IMR-90 (cell line): ENCODE measurements around the gene CBX8. TPM values are rescaled to one million over a fixed set of nuclear protein-coding genes. Genes with fewer than 3 reads are reported as not detected.

Source experiments
- ATAC-seq: fragments of 200-7000 bp; cut with Tn5 transposase; 2 replicates; pipeline ENCODE4 v1.9.1; 2020; ENCODE audit warnings: low read depth, mild to moderate bottlenecking, moderate library complexity
- BruUV-seq: library from RNA; stranded (reverse); fragments of 400-500 nt; replicated peaks from 2 replicates; lab custom pipeline; 2021; lab: Mats Ljungman, UMichigan
- CTCF ChIA-PET: fragments of 300-600 bp; formaldehyde crosslinking; extraction: SDS; loops from one replicate; lab custom pipeline; 2021; ENCODE audit warnings: antibody characterized with exemption; lab: Yijun Ruan, JAX
- POLR2A ChIA-PET: fragments of 300-600 bp; sonication (Branson Sonifier 250); formaldehyde crosslinking; loops from one replicate; lab custom pipeline; 2022; ENCODE audit warnings: antibody characterized with exemption; ENCODE audit not compliant: unreplicated experiment; lab: Charles Lee
- DNase-seq: peaks from one replicate; pipeline ENCODE4 v3.0.0; 2013
- H2AFZ ChIP-seq: replicated peaks from 2 replicates; pipeline ENCODE3; 2013; ENCODE audit warnings: low read length, mild to moderate bottlenecking; ENCODE audit not compliant: poor library complexity
- H2AK5ac ChIP-seq: 2 replicates; pipeline ENCODE4 v1.6.1; 2013; ENCODE audit warnings: low read depth, low read length, inconsistent platforms
- H2AK9ac ChIP-seq: replicated peaks from 2 replicates; pipeline ENCODE3; 2013; ENCODE audit warnings: mild to moderate bottlenecking, low read depth, low read length, moderate library complexity; ENCODE audit not compliant: poor library complexity
- H2BK120ac ChIP-seq: 2 replicates; pipeline ENCODE4 v1.6.1; 2013; ENCODE audit warnings: low read depth, low read length, inconsistent platforms
- H2BK15ac ChIP-seq: 3 replicates; pipeline ENCODE4 v1.6.1; 2013; ENCODE audit warnings: low read depth, low read length, inconsistent platforms
- H2BK20ac ChIP-seq: 2 replicates; pipeline ENCODE4 v1.6.1; 2013; ENCODE audit warnings: low read depth, mild to moderate bottlenecking, inconsistent platforms, low read length, moderate library complexity
- H2BK5ac ChIP-seq: 2 replicates; pipeline ENCODE4 v1.6.1; 2013; ENCODE audit warnings: mild to moderate bottlenecking, low read depth, low read length, inconsistent platforms; ENCODE audit not compliant: poor library complexity, severe bottlenecking
- H3K14ac ChIP-seq: replicated peaks from 2 replicates; pipeline ENCODE4 v1.6.1; 2013; ENCODE audit warnings: low read depth, low read length, inconsistent platforms
- H3K18ac ChIP-seq: 2 replicates; pipeline ENCODE4 v1.6.1; 2013; ENCODE audit warnings: low read depth, low read length, control low read depth
- H3K23ac ChIP-seq: 2 replicates; pipeline ENCODE4 v1.6.1; 2013; ENCODE audit warnings: low read depth, low read length, inconsistent platforms
- H3K27ac ChIP-seq: 2 replicates; pipeline ENCODE4 v1.5.1; 2013; ENCODE audit warnings: mild to moderate bottlenecking, control low read depth, low read length; ENCODE audit not compliant: insufficient read depth
- H3K27me3 ChIP-seq: 2 replicates; pipeline ENCODE4 v1.6.1; 2013; ENCODE audit warnings: low read length; ENCODE audit not compliant: control insufficient read depth, insufficient read depth
- H3K36me3 ChIP-seq: 2 replicates; pipeline ENCODE4 v1.6.1; 2013; ENCODE audit warnings: low read length, mixed read lengths; ENCODE audit not compliant: control insufficient read depth, insufficient read depth
- H3K4ac ChIP-seq: 2 replicates; pipeline ENCODE4 v1.6.1; 2013; ENCODE audit warnings: low read depth, low read length, inconsistent platforms
- H3K4me1 ChIP-seq: 2 replicates; pipeline ENCODE4 v1.6.1; 2013; ENCODE audit warnings: low read length, mixed read lengths; ENCODE audit not compliant: control insufficient read depth, insufficient read depth
- H3K4me2 ChIP-seq: 2 replicates; pipeline ENCODE4 v1.6.1; 2013; ENCODE audit warnings: low read depth, mild to moderate bottlenecking, control low read depth, low read length, moderate library complexity
- H3K4me3 ChIP-seq: 2 replicates; pipeline ENCODE4 v1.5.1; 2013; ENCODE audit warnings: low read depth, mild to moderate bottlenecking, control low read depth, low read length, moderate library complexity; ENCODE audit not compliant: insufficient read depth
- H3K56ac ChIP-seq: 2 replicates; pipeline ENCODE4 v1.6.1; 2013; ENCODE audit warnings: low read length, inconsistent platforms; ENCODE audit not compliant: insufficient read depth; ENCODE audit errors: extremely low read depth
- H3K79me1 ChIP-seq, 2 experiments: 2 replicates each; pipeline ENCODE4 v1.6.1; 2013; ENCODE audit warnings: low read length in 2 of 2, inconsistent platforms in 1 of 2, low read depth in 1 of 2
- H3K9ac ChIP-seq: 2 replicates; pipeline ENCODE4 v1.6.1; 2013; ENCODE audit warnings: low read depth, low read length, control low read depth
- H3K9me1 ChIP-seq: 2 replicates; pipeline ENCODE4 v1.6.1; 2013; ENCODE audit warnings: low read length, inconsistent platforms; ENCODE audit not compliant: insufficient read depth
- H3K9me3 ChIP-seq: 2 replicates; pipeline ENCODE4 v1.6.1; 2013; ENCODE audit warnings: low read length; ENCODE audit not compliant: control insufficient read depth, insufficient read depth
- H4K20me1 ChIP-seq: 2 replicates; pipeline ENCODE4 v1.6.1; 2013; ENCODE audit warnings: low read length, inconsistent platforms; ENCODE audit not compliant: insufficient read depth
- H4K5ac ChIP-seq: 2 replicates; pipeline ENCODE4 v1.6.1; 2013; ENCODE audit warnings: mild to moderate bottlenecking, low read depth, low read length, control low read depth
- H4K8ac ChIP-seq, 2 experiments: 2 replicates each; pipeline ENCODE4 v1.6.1; 2013; ENCODE audit warnings: low read depth in 2 of 2, low read length in 2 of 2, control low read depth in 1 of 2, inconsistent platforms in 1 of 2
- H4K91ac ChIP-seq: 2 replicates; pipeline ENCODE4 v1.6.1; 2013; ENCODE audit warnings: low read depth, low read length, inconsistent platforms; ENCODE audit not compliant: insufficient read depth
- CHD1 ChIP-seq: IDR thresholded peaks from 2 replicates; pipeline ENCODE4 v1.6.1; 2012; ENCODE audit warnings: low read depth, low read length, improper control_type of control experiment
- SMC3 ChIP-seq: fragments of 150-350 bp; IDR thresholded peaks from 2 replicates; pipeline ENCODE4 v1.6.1; 2016; ENCODE audit warnings: low read depth, mild to moderate bottlenecking, antibody characterized with exemption, low read length, moderate library complexity
- WGBS, 2 experiments: methylation state at CpG; one replicate each; pipeline versions ENCODE4 v1.1.5 to v1.1.7; 2013; ENCODE audit warnings: missing lambda C conversion rate in 2 of 2; ENCODE audit not compliant: insufficient read length in 1 of 2; ENCODE audit errors: extremely low coverage in 2 of 2; 5-methylcytosine and 5-hydroxymethylcytosine counted together
- dilution Hi-C: fragments of 300-500 bp; cut with HindIII; formaldehyde crosslinking; loops from one replicate; pipeline ENCODE4 v1.14.3; 2018; ENCODE audit warnings: low sequenced_read_pairs; ENCODE audit not compliant: unreplicated experiment
- in situ Hi-C: fragments of 300-500 bp; cut with MboI; formaldehyde crosslinking; loops from 3 replicates; pipeline ENCODE4 v1.14.3; 2019; ENCODE audit warnings: low sequenced_read_pairs, inconsistent platforms, mixed read lengths
- intact Hi-C: fragments of 100-400 bp; cut with micrococcal nuclease; formaldehyde crosslinking; loops from 2 replicates; pipeline ENCODE4 v1.10.0; 2022
- polyA plus RNA-seq, 3 experiments: library from polyadenylated mRNA; depleted of rRNA; stranded (reverse); fragments of >200 nt; gene quantifications; 2 replicates each; pipeline ENCODE4 v1.2.3, GENCODE V29; 2012; ENCODE audit warnings: low replicate concordance in 1 of 3
- total RNA-seq: library from RNA; depleted of rRNA; stranded (reverse); fragments of >200 nt; gene quantifications from 2 replicates; pipeline ENCODE4 v1.2.3, GENCODE V29; 2012
- TF ChIP-seq, protein P1 (sequence below): fragments of 150-350 bp; IDR thresholded peaks from 2 replicates; pipeline ENCODE4 v1.6.1; 2017; ENCODE audit warnings: mild to moderate bottlenecking, antibody characterized with exemption, low read length, low read depth

The CBX8 gene
- total and polyA plus RNA-seq, 2 of the 4 experiments (the other 2 are of a cell fraction) = 3.2 to 5.4 TPM

GRCh38 chr17:79833110-79833450, 36.2 kb upstream of the CBX8 start:
- H2BK5ac ChIP-seq = no peak overlapping the region
- H2AFZ ChIP-seq = peak overlapping the region; percentile 23
- H2AK9ac ChIP-seq = no peak overlapping the region
- no peak overlapping the region for H2BK15ac ChIP-seq
- H3K23ac ChIP-seq = no peak overlapping the region
- WGBS, 2 experiments = no CpG with 5 or more reads among the region's 7 CpGs
- BruUV-seq = no TSS peak
- H3K79me1 ChIP-seq = peaks cover 10 to 49% of the 10 kb centered on the region in 2 experiments
- H3K9me3 ChIP-seq = no peaks in the 10 kb centered on the region
- DNase-seq (no peak), ATAC-seq (no peak)
- in situ Hi-C loops = no loop called here
- TF ChIP-seq CHD1 = no peak
- no peak for TF ChIP-seq SMC3
- TF ChIP-seq, protein P1, sequence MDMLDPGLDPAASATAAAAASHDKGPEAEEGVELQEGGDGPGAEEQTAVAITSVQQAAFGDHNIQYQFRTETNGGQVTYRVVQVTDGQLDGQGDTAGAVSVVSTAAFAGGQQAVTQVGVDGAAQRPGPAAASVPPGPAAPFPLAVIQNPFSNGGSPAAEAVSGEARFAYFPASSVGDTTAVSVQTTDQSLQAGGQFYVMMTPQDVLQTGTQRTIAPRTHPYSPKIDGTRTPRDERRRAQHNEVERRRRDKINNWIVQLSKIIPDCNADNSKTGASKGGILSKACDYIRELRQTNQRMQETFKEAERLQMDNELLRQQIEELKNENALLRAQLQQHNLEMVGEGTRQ = no peak
- no peaks in the 10 kb centered on the region for H3K27me3 ChIP-seq
- H3K36me3 ChIP-seq = peaks cover 21% of the 10 kb centered on the region; the same call in 1 of the 2 replicates
- no peak overlapping the region for H3K9ac ChIP-seq
- H3K4ac ChIP-seq = no peak overlapping the region
- POLR2A ChIA-PET = interaction anchor here (0.6 kb wide), 1 partner anchor 101 kb away, joined by 9 read pairs; no protein-coding TSS in a partner anchor
- H3K18ac ChIP-seq = no peak overlapping the region
- H3K4me2 ChIP-seq = peak overlapping the region; percentile 36; the same call in 1 of the 2 replicates
- H3K9me1 ChIP-seq = peaks cover 6% of the 10 kb centered on the region; the same call in 1 of the 2 replicates
- no peak overlapping the region for H4K91ac ChIP-seq
- peaks cover 22% of the 10 kb centered on the region for H3K4me1 ChIP-seq
- intact Hi-C loops = no loop called here
- no peak overlapping the region for H4K5ac ChIP-seq
- no peak overlapping the region for H3K56ac ChIP-seq
- H4K8ac ChIP-seq = no peak overlapping the region
- CTCF ChIA-PET = no interaction called here
- H3K4me3 ChIP-seq = no peak overlapping the region
- no peak overlapping the region for H2BK120ac ChIP-seq
- no peak overlapping the region for H2AK5ac ChIP-seq
- no peak overlapping the region for H3K14ac ChIP-seq
- no peak overlapping the region for H3K27ac ChIP-seq
- dilution Hi-C loops = no loop called here
- peaks cover 54% of the 10 kb centered on the region for H4K20me1 ChIP-seq
- no peak overlapping the region for H2BK20ac ChIP-seq
